Measurements from ENCODE around the gene TENM3. TPM values are rescaled to one million over a fixed set of nuclear protein-coding genes. Genes with fewer than 3 reads are reported as not detected.

Gene TENM3
- total and polyA plus RNA-seq, 2 donors (not counting 3 experiments of a cell fraction or from before 2014, with no cell fraction given) = 3.2 to 6.2 TPM

DNA sequence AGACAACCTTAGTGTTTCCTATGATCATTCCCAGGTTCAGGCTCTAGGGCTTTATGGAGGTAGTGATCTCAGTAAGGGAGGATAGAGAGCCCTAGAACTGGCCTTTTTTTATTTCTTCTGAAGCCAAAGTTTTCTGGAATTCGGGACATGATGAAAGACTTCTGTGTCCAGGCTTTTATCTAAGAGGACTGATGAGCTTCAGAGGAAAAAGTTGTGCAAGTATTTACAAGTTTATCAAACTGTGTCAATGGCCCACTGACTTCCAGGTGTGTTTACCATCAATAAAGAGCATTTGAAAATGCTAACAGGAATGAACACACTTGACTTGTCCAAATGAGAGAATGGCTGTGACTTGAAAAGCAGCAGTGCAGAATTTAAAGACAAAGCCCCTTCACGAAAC lies 419.3 kb downstream of the TENM3 start:
- no peak for DNase-seq (ENCODE audit: low read depth, low spot score)
- Histone ChIP-seq H3K79me2 (ENCODE audit: control insufficient read depth, insufficient read depth, low read length) (no peaks in the 10 kb centered on the region), H3K4me3 (replicated peaks in 1 of 3; ENCODE audit: insufficient read depth in 1 of 3, low read depth in 1 of 3, low read length in 3 of 3) (no peak overlapping the region), H2AFZ (ENCODE audit: low read depth, low read length) (no peak overlapping the region), H3K27ac (ENCODE audit: insufficient read depth, low read depth, low read length) (no peak overlapping the region), H3K4me2 (ENCODE audit: insufficient read depth, low read length) (no peak overlapping the region), H3K9ac (replicated peaks; ENCODE audit: extremely low read depth, insufficient read depth, low read length) (no peak overlapping the region), H4K20me1 (replicated peaks; ENCODE audit: control insufficient read depth, extremely low read depth, insufficient read depth, low read length) (no peaks in the 10 kb centered on the region), H3K4me1 (ENCODE audit: control insufficient read depth, extremely low read depth, insufficient read depth, low read length) (no peaks in the 10 kb centered on the region), H3K27me3 (ENCODE audit: control insufficient read depth in 2 of 2, insufficient read depth in 2 of 2, low read length in 2 of 2) (no peaks in the 10 kb centered on the region), H3K9me1 (replicated peaks; ENCODE audit: control insufficient read depth, extremely low read depth, insufficient read depth, low read length) (no peaks in the 10 kb centered on the region), H3K9me3 (replicated peaks; ENCODE audit: control insufficient read depth, insufficient read depth, low read length) (no peaks in the 10 kb centered on the region), H3K36me3 (ENCODE audit: control insufficient read depth in 2 of 2, extremely low read depth in 1 of 2, insufficient read depth in 2 of 2, low read length in 2 of 2) (no peaks in the 10 kb centered on the region)
- TF ChIP-seq POLR2AphosphoS5 (IDR thresholded peaks at IDR 0.05; ENCODE audit: insufficient read depth, low read depth, low read length) = no peak
- TF ChIP-seq, protein P1, sequence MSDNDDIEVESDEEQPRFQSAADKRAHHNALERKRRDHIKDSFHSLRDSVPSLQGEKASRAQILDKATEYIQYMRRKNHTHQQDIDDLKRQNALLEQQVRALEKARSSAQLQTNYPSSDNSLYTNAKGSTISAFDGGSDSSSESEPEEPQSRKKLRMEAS (IDR thresholded peaks at IDR 0.05; ENCODE audit: insufficient read depth, insufficient read length) = no peak
- no peak for TF ChIP-seq MYC (IDR thresholded peaks at IDR 0.05; ENCODE audit: low read depth, low read length)
- TF ChIP-seq EZH2 (IDR thresholded peaks at IDR 0.05; ENCODE audit: borderline replicate concordance, low read depth, low read length, severe bottlenecking) = no peak
- TF ChIP-seq, protein P2, sequence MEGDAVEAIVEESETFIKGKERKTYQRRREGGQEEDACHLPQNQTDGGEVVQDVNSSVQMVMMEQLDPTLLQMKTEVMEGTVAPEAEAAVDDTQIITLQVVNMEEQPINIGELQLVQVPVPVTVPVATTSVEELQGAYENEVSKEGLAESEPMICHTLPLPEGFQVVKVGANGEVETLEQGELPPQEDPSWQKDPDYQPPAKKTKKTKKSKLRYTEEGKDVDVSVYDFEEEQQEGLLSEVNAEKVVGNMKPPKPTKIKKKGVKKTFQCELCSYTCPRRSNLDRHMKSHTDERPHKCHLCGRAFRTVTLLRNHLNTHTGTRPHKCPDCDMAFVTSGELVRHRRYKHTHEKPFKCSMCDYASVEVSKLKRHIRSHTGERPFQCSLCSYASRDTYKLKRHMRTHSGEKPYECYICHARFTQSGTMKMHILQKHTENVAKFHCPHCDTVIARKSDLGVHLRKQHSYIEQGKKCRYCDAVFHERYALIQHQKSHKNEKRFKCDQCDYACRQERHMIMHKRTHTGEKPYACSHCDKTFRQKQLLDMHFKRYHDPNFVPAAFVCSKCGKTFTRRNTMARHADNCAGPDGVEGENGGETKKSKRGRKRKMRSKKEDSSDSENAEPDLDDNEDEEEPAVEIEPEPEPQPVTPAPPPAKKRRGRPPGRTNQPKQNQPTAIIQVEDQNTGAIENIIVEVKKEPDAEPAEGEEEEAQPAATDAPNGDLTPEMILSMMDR (IDR thresholded peaks at IDR 0.05; ENCODE audit: extremely low read depth in 1 of 2, insufficient read depth in 1 of 2, low read depth in 1 of 2, low read length in 2 of 2) = no peak
- no peak for TF ChIP-seq FOS (IDR thresholded peaks at IDR 0.05; ENCODE audit: borderline replicate concordance, insufficient read depth, low read length)
- TF ChIP-seq POLR2A (IDR thresholded peaks at IDR 0.05; ENCODE audit: low read depth, low read length) = no peak
- TF ChIP-seq GATA2 (IDR thresholded peaks at IDR 0.05; ENCODE audit: insufficient read depth, insufficient read length, low read depth, low read length) = no peak
- no peak for TF ChIP-seq JUN (IDR thresholded peaks at IDR 0.05; ENCODE audit: borderline replicate concordance, insufficient read depth, insufficient read length, low read depth)
- intact Hi-C loops (cut with micrococcal nuclease) (no loop called here), dilution Hi-C loops (cut with MboI; ENCODE audit: extremely low pct_ligation_motif_present, low sequenced_read_pairs) (no loop called here)
- no peak for FAIRE-seq
- ChIA-PET POLR2A (no interaction called here), CTCF (no interaction called here)
- no TSS peak for BruUV-seq (replicated peaks)
